ENCODE data around the gene MAB21L2.

Gene MAB21L2

DNA sequence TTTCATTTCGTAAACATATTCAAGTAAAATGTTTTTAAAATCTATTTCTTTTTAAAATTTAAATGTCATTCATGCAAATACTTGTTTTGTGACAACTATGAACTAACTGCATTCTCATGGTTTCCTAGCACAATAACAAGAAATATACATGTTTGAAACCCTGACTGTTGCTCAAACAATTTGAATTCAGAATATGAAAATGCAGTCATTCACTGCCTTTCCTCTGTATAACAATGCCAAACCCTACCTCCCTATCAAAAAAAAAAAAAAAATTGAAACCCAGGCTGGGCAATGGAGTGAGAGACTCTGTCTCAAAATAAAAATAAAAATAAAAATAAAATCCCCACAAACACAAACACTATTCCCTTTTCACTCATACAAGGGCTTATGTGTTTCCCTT is 42.1 kb downstream of the MAB21L2 start:
- DNase-seq: no peak

- DNase-seq: no peak
Observed at GRCh38 chr4:150625033-150625432, 43.1 kb downstream of the MAB21L2 start.

DNA sequence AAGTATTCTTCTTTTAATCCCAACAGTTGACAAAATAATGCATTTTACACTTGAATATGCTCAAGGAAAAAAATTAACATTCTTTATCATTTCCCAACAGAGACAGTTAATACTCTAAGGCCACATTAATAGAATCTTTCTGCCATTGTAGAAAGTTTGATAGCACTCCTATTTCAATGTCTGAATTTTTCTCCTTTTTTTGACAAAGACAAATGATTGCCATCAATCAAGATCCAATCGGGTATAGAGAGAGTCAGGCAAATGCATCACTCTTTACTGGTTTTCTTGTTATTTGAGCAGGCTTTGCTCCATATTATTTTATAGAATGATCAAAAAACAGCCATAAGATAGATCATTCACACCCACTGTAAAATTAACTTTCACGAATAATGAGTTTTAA is 46.1 kb downstream of the MAB21L2 start:
- DNase-seq: no peak

DNA sequence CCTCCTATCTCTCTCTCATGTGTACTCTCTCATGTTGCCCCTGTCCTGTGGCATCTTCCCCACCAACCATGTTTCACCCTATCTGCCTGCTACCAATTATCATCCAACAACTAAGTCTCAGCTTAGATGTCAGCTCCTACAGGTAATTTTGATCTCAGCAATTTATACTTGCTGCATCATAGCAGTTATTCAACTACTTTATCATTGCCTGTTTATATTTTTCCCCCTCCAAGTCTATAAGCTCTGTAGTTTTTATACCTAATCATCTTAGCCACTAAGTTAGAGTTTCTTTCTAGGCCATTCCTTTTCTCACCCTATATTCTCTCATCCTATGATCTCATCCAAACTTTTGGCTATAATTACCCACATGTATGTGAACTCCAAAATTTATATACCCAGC is 50.7 kb downstream of the MAB21L2 start:
- no peak for DNase-seq
